GM12801 (cell line): ENCODE results near the gene ZC3H18.

Experiments
- CTCF ChIP-seq: IDR thresholded peaks from one replicate; pipeline ENCODE4 v1.5.1; 2011; ENCODE audit warnings: control low read depth; ENCODE audit not compliant: insufficient read length; ENCODE audit errors: extremely low read depth

Gene ZC3H18

GRCh38 chr16:88671806-88672205 lies 101.6 kb downstream of the ZC3H18 start:
- TF ChIP-seq CTCF: no peak

- no peak for TF ChIP-seq CTCF
Measured at GRCh38 chr16:88672776-88673175, 102.6 kb downstream of the ZC3H18 start.

DNA sequence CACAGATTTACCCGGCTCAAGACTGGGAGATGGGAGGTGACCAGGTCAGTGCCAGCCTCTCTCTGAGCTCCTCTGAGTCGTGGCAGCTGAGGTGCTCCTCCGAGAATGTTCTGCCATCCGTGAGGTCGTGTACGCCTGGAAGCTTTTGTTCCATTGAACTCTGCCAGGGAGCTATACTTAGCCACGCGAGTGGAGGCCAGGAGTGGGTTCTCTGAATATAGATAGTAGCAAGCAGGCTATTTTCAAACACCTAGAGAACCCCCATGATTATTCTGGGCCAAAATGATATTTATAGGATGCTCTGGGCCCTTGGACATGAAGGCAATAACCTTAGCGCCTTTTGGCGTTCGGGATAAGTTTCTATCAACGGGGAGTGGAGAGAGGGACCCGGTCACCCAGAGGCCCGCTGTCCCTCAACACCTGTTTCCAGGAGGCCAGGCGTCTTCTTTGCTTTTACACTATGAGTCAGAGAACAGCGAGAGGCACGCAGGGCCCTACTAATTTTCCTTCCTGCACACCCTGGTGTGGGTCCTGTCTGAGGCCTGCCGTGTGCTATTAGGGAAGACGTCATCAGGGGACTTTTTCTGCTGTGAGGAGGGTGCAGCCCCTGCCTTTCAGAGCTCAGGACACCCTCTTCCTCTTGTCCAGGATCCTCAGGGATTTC lies 103.6 kb downstream of the ZC3H18 start:
- no peak for TF ChIP-seq CTCF

DNA sequence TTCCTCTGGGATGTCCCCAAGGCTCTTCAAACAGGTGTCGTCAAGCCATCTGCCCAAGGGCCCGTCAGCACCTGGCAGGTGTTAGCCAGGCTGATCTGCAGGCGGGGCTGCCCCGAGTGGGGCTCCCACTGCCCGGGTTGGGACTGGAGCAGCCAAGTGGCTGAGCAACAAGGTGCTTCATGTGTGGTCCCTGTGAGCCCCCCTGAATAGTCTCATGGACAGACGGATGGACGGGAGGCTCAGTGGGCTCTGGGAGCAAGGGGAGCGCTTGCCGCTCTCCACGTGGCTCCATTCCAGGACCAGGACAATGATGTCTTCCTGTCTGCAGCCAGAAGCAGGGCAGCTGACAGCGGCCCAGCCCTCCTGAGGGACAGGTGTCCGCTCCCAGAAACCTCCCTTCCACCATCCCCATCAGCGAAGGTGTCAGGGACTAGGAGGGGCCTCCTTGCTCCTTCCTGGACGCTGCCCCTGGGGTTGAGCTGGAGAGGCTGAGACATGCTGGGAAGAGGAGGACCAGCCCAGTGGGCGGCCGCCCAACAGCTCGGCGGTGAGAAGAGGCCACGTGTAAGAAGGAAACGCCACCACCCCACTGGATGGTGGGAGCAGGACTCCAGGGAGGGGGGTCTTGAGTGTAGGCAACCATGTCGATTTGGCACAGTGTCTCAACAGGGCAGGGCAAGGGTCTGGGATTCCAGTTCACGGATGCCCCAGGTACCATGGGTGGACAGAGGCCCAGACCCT lies 106.5 kb downstream of the ZC3H18 start:
- no peak for TF ChIP-seq CTCF

DNA sequence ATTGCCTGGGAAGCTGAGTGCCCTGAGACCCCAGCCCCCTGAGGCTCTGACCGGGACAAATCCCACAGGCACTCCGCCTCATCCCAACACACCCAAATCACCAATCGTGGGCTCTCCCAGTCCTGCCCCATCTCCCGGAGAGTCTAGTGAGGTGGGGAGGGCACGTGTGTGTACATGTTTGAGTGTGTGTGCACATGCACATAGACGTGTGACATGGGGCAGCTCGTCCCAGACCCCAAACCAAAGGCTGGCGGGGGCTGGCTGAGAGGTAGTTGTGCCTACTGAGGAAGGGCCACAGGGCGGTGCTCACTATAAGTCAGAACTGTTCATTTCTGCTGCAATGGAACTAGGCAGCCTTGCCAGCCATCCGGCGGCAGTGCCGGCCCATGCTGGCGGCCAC lies 107.5 kb downstream of the ZC3H18 start:
- no peak for TF ChIP-seq CTCF

GRCh38 chr16:88678224-88678979 lies 108.2 kb downstream of the ZC3H18 start:
- TF ChIP-seq CTCF: no peak

GRCh38 chr16:88680554-88681083 lies 110.4 kb downstream of the ZC3H18 start:
- TF ChIP-seq CTCF: no peak
